Islet of Langerhans (tissue), 1 donor: ENCODE measurements around the gene GRIN2D.
A peak's percentile ranks its signal among the peaks of the same experiment; 100 is the strongest.
"Not testable (repeated sequence)": the region's sequence is repeated elsewhere in the genome, so short reads cannot be mapped to it uniquely, and the experiment has no call there.

Experiments used
- FAIRE-seq: peaks from one replicate; lab custom pipeline; 2011; peaks lifted over from hg19 to GRCh38; lab: Jason Lieb, UNC

Gene GRIN2D

GRCh38 chr19:48371771-48372170 lies 21.7 kb upstream of the GRIN2D start:
- not testable (repeated sequence) for FAIRE-seq

DNA sequence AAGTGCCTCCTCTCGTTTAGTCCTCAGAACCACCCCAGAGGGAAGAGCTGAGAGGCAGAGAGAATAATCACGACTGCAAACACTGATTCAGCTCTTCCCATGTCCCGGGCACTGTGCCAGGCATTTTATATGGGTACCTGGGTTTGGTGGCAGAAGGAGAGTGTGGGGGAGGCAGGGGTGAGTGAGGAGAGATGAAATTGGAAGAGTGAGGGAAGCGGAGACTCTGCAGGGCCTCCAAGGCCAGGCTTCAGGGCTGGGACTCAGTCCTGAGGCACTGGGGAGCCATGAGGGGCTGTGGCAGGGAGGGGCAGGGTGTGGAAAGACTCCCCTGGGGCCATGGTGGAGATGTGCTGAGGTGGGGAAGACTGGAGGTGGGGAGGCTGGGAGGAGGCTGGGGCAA lies 20.6 kb upstream of the GRIN2D start:
- FAIRE-seq = peak; percentile 98

- no peak for FAIRE-seq
These were observed 19.9 kb upstream of the GRIN2D start for GRCh38 chr19:48373567-48373966.

- FAIRE-seq = no peak
These were observed 15.3 kb upstream of the GRIN2D start for GRCh38 chr19:48378194-48378570.

GRCh38 chr19:48379058-48379457 lies 14.4 kb upstream of the GRIN2D start:
- FAIRE-seq = no peak

GRCh38 chr19:48381178-48381950 lies 12.1 kb upstream of the GRIN2D start:
- FAIRE-seq = no peak

DNA sequence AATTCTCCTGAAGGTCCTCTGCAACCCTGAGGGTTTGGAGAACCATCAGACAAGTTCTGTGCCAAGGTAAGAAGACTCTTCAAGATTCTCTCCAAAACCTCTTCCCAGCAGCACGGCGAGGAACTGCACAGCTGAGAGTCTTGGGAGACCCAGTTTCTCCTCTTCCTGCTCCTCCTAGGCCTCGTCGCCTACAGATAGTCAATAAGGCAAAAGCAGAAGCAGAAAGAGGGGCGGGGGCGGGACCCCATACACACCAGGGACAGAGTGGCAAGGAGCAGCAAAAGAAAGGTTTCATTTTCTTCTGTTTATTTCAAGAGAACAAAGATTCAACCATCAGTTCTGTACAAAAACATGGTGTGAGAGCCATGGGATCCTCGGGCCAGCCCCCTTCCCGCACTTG lies 11.2 kb upstream of the GRIN2D start:
- no peak for FAIRE-seq

- FAIRE-seq = no peak
These were observed 7.9 kb upstream of the GRIN2D start for GRCh38 chr19:48385461-48386087.

- FAIRE-seq = no peak
These were observed 6.5 kb upstream of the GRIN2D start for GRCh38 chr19:48386981-48387380.

DNA sequence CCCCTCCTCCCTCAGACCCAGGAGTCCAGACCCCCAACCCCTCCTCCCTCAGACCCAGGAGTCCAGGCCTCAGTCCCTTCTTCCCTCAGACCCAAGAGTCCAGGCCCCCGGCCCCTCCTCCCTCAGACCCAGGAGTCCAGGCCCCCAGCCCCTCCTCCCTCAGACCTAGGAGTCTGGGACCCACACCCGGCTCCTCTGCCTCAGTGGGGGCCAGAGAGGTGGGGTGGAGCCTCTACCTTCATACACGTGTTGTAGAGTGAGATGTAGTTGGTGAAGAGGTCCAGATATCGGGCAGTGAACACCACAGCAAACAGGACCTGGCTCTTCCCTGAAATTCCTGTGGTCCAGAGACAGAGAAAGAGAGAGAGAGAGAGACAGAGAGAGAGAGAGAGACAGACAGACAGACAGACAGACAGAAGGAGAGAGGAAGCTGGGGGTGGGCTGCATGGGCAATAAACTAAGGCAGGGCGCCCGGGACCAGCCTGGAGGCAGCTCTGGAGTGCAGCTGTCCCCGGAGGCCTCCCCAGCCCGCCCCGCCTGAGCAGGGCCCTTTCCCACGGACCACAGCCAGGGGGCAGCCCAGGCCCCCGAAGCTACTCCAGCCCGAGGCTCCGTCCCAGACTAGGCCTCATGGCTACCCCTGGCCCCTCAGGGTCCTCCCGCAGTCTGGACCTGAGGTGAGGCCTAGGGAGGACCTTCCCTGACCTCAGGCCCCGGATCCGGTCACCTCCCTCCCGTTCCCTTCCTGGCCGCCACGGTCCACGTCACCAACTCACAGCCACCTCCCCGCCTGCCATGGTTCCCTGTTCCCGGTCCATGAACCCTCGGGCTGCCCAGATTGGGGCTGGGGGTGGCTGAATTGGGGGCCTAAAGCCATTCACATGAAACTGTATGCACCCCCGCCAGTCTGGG lies 3.0 kb upstream of the GRIN2D start:
- FAIRE-seq = no peak

DNA sequence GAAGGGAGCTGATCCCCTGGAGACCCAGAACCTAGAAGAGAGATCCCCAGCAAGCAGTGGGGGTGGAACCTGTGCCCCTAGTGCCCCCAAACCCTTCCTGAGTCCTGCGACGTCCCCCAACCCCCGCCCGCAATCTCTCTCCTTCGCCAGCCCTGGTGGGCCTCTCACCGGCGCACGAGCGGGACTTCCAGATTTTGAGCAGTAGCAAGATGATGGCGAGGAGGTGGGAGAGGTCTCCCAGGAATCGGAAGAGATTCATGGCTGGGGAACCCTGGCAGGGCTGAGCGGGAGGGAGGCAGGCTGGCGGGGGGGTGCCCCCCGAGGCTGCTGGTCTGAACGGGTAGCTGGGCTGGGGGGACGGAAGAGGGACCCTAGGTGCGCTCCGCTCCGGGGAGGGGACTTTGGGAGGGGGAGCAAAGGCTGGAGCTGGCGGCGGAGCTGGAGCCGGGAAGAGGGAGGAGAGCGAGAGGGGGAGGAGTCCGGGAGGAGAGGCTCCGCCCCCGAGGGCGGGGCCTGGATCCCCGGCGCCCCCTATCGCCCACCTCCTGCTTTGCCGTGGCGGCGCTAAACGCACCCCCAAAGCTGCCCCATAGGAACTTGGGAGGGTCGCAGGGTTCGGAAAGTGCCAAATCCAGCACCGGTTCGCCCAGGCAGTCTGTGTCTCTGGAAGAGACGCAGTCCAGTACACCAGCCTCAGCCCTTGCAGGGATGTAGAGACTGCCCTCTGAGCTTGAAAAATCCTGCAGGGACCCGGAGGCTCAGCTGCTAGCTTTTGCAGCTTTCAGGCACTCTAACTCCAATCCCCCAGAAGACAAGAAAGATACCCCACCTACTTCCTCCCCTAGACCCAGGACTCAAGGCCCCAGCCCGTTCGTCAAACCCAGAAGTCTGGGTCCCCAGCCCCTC lies 2.1 kb upstream of the GRIN2D start, which contains the start of gene KDELR1:
Gene KDELR1, minus strand, starts transcription at position 452 of the 906 bp plus-strand sequence. Its CDS starts 193 bp downstream, at position 259.
- FAIRE-seq = no peak

GRCh38 chr19:48392006-48392344 lies 1.5 kb upstream of the GRIN2D start:
- FAIRE-seq = not testable (repeated sequence)

GRCh38 chr19:48392860-48393558 lies 459 bp upstream of the GRIN2D start:
- no peak for FAIRE-seq

DNA sequence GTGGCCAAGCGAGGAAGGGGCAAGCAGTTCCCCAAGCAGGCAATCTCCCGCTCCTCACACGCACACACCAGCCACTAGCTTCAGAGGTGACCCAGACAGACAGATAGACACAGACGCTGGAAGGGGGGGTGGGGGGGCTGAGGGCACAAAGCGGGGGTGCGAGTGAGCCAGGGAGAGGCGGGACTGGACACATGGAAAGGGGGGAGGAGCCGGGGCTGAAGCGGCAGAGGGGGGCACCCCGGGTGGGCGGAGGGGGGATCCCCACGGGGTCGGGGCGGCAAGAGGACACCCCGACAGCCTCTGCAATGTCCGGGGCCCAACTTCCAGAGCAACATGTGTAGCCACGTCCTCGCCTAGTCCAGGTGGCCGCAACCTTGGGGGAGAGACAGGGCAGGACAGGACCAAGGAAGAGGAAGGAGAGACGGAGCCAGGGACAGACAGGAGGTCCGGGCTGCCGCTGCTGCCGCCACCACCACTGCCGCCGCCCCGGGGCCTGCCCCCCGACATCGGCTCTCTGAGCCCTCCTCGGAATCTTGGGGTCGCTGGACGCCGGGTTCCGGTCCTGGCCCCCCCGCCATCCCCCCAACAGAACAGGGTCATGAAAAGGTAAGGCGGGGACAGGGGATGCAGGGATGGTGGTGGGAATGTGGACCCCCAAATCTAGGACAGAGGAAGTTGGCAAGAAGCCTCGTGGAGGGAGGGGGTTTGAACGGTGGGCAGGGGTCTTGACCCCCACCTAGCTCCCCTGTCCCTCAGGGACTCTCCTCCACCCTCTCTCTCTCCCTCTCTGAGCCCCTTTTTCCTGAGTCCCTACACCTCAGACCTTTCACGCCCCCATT lies 1.1 kb downstream of the GRIN2D start:
- no peak for FAIRE-seq

DNA sequence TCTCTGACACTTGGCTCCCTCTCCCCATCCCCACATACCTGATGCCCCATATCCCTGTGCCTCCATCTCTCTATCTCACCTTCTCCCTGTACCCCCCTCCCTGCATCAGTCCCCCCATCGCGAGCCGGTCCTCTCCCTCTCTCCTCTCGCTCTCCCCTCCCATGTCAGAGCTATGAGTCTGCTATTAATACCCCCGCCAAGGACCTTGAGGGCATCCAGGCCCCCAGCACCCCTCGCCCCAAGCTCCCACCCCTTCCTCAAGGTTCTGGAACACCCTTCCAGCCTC lies 1.6 kb downstream of the GRIN2D start:
- no peak for FAIRE-seq

GRCh38 chr19:48395499-48395898 lies 2.0 kb downstream of the GRIN2D start:
- FAIRE-seq = no peak

DNA sequence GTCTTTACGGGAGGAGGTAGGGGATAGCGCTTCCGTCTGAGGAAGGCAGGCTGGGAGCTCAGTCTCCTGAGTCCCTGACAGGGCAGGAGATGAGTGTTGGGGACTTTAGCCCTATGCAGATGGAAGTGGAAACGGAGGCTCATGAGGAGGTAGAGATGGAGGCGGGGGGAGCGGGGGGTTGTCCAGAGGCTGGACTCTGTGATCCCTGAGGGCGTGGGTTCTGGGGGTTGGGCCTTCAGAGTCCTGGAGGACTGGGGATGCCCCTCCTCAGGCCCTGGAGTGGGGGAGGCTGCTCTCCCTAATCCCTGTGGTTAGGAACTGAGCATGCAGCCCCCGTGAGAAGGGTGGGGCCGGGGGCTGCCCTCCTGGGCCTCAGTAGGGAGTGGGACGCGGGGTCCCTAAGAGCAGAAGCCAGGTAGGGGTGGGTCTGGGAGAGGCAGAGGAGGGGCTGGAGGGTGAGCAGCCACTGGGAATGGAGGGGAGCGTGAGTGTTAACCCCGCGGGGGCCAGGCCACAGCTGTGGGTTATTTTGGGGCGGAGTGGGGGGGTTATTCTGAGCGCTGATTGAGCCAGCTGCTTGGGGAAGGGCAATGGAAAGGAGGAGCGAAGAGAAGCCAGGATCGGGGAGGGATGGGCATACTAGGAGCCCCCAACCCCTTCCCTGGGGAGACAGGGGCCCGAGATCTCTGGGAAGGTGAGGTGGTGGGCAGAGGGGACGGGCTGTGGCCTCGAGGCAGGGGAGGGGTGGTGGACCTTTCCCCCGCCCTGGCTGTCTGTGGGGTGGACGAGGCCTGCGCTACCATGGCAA lies 2.8 kb downstream of the GRIN2D start:
- no peak for FAIRE-seq

DNA sequence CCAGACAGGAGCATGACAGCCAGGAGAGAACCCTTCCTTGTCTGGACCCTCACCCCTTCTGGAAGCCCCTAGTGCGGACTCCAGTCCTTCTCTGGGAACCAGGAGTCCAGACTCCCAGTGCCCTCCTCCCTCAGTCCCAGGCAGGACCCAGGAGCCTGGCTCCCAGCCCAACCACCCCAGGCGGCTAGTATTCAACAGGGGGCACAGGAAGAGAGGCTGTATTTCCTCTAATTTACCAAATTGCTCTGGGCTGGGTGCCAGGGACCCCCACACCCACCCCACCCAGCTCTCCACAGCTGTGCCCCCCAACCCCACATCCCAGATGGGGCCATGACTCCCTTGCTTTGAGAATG lies 3.3 kb downstream of the GRIN2D start:
- no peak for FAIRE-seq

GRCh38 chr19:48397263-48398101 lies 4.0 kb downstream of the GRIN2D start:
- no peak for FAIRE-seq
